ENCODE data around the gene ELMOD3. TPM values are rescaled to one million over a fixed set of nuclear protein-coding genes. Genes with fewer than 3 reads are reported as not detected.

Gene ELMOD3
- total RNA-seq, 1 donor from 2014 or later: 47.7 TPM

DNA sequence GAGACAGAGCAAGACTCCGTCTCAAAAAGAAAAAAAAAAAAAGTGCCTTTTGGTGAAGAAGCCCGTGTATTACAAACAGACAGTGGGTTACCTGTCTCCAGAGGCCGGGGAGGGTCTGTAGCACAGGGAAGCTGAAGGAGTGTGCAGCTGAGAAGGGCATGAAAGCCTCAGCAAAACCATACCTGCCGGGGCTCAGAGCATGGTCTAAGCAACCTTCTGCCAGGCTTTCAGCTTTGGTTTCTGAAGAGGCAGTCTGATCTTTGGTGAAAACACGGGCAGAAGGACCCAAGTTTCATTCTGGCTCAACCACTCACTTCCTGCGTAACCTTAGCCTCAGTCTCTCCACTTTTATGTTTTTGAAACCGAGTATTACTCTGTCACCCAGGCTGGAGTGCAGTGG is 85.4 kb downstream of the ELMOD3 start:
- no peak for DNase-seq (ENCODE audit: low spot score)

DNA sequence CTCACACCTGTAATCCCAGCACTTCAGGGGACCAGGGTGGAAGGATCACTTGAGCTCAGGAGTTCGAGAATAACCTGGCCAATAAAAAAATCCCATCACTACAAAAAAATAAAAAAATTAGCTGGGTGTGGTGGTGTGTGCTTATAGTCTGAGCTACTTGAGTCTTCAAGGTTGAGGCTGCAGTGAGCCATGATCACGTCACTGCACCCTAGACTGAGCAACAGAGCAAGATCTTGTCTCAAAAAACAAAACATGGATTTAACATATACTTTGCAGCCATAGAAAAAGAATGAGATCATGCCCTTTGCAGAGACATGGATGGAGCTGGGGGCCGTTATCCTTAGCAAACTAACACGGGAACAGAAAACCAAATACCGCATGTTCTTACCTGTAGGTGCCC is 86.2 kb downstream of the ELMOD3 start:
- no peak for DNase-seq (ENCODE audit: low spot score)

Other genes starting within 250 kb of the ELMOD3 start
- 27.8 TPM for gene TCF7L1, start 221.4 kb upstream of the ELMOD3 start, total RNA-seq
- 128 TPM for gene TGOLN2, start 26.8 kb upstream of the ELMOD3 start, total RNA-seq
- gene RETSAT, start 241 bp upstream of the ELMOD3 start, total RNA-seq: 554 TPM
- gene CAPG, start 55.6 kb downstream of the ELMOD3 start, total RNA-seq: 124 TPM
- not detected for gene SH2D6, start 63.9 kb downstream of the ELMOD3 start, total RNA-seq
- gene MAT2A, start 184.4 kb downstream of the ELMOD3 start, total RNA-seq: 494 TPM
- gene GGCX, start 206.7 kb downstream of the ELMOD3 start, total RNA-seq: 45.6 TPM
- gene VAMP8, start 222.8 kb downstream of the ELMOD3 start, total RNA-seq: 73.3 TPM
- 70.3 TPM for gene VAMP5, start 229.7 kb downstream of the ELMOD3 start, total RNA-seq
- gene RNF181, start 241.0 kb downstream of the ELMOD3 start, total RNA-seq: 110 TPM
- 27.7 TPM for gene TMEM150A, start 247.9 kb downstream of the ELMOD3 start, total RNA-seq